ENCODE results near the gene CTNNA3.

The CTNNA3 gene

GRCh38 chr10:67306588-67307205 lies 389.3 kb downstream of the CTNNA3 start:
- peak; percentile 27 for DNase-seq

GRCh38 chr10:67302701-67303100 lies 393.3 kb downstream of the CTNNA3 start:
- no peak for DNase-seq

DNA sequence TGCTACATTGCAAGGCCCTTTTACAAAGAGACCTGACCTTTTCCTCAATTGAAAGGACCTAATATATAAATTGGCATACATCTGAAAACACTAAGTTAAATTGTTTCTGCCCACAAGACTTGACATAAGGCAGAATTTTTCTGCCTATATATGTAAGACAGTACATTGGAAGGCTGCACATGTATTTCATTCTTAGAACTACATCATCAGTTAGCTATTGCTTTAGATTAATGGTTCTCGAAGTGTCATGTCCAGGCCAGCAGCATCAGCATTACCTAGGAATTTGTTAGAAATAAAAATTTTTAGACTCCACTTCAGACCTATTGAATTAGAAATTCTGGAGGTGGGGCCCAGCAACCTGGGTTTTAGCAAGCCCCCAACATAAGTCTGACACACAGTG lies 396.2 kb downstream of the CTNNA3 start:
- no peak for DNase-seq

GRCh38 chr10:67297637-67298181 lies 398.3 kb downstream of the CTNNA3 start:
- DNase-seq = no peak

DNA sequence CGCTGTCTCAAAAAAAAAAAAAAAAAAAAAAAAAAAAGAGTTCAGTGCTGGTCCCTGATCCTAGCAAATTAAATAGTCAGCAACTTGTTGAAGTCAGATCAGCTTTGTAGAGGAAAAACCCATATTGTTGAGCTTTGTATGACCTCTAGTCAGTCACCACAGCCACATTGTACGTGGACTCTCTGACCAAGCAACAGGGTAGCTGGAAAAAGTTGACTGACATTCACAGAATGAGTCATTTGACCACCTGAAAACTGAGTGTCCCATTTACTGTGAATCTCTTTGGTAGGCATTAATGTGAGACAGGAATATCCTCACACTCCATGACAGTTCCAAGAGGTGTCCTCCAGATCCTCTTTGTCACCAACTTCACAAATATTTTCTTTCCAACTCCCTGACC lies 399.1 kb downstream of the CTNNA3 start:
- DNase-seq = no peak

DNA sequence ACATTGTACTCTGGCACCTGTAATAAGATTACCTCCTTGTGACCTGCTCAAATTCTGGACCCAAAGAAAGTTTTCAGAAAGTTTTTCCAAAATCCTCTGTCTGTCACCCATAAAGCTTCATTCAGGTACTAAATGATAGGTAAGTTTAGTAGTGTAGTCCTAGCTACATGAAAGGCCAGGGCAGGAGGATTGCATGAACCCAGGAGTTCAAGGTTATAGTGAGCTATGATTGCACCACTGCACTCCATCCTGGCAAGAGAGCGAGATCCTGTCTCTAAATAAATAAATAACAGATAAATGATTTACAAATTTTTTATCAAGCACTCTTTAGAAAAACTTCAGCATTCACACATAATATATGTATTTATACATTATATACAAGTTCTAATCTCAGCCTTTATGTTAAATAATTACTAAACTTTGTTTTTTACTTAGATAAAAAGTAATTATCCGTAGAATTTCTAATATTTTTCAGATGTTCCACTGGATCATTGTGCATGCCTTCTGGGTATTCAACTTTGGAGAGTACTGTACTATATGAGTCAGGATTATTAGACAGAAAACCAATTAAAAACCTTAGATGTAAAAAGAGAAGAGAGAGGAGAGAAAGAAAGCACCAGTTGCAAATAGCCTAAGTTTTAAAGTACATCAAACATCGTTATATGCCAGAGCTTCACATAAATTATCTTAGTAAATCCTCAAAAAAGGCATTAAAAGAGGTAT lies 407.1 kb downstream of the CTNNA3 start:
- DNase-seq = no peak

- no peak for DNase-seq
Measured at GRCh38 chr10:67284589-67284988, 411.4 kb downstream of the CTNNA3 start.

DNA sequence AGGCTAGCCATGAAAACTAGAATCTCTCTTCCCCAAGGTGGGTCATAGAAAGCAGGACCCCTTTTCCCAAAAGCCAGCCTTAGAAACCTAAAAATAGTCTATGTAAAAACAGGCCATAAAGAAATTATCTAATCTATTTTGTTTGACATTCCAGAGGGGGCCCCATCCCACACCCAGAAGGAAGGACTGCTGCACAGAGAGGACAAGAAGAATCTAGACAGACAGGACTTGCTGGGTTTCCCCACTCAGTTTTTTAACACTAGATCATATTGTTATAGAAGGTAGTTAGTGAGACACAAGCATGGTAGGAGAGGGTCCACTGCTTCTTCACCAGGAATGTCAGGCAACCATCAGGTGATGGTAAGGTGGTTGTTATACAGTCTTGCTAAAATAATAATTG lies 413.1 kb downstream of the CTNNA3 start:
- DNase-seq = no peak

DNA sequence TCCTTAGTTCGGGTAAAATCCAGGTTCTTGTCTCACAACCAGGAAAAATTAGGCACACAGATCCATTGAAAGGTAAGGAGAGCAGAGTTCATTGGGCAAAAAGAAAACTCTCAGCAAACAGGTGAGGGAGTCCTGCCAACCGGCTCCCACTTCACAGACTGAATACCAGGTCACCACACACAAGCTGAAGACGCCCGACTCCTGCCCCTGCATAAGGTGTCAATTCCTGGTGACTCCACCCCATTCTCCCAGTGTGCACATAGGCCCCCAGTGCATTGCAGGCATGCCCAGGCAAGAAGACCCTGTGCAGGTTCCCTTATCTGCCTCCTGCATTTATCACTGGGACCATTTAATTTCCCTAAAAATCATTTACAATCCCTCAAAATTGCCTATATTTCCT lies 415.6 kb downstream of the CTNNA3 start:
- DNase-seq = no peak

GRCh38 chr10:67277402-67277801 lies 418.6 kb downstream of the CTNNA3 start:
- no peak for DNase-seq

DNA sequence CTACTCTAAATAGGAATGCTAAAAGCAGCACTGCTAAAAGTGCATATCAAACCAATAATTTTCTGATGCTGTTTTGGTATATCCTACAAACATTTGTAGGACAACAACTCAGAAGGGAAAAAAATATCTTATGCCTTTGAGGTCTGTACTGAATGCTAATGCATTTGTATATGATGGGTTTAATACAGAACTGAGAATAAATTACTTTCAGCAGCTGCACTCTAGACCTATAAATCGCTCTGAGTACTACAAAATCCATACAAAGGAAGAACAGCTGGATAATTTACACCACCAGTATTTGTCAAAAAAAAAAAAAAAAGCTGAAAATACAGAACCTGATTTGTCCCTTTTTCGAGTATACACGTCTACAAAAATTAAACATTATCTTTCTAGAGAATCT lies 426.2 kb downstream of the CTNNA3 start:
- no peak for DNase-seq

- DNase-seq = no peak
Measured at GRCh38 chr10:67268146-67268545, 427.8 kb downstream of the CTNNA3 start.

- no peak for DNase-seq
Measured at GRCh38 chr10:67262675-67263074, 433.3 kb downstream of the CTNNA3 start.

- DNase-seq = no peak
Measured at GRCh38 chr10:67261300-67261797, 434.6 kb downstream of the CTNNA3 start.

- no peak for DNase-seq
Measured at GRCh38 chr10:67259319-67259929, 436.6 kb downstream of the CTNNA3 start.

- DNase-seq = no peak
Measured at GRCh38 chr10:67257427-67258144, 438.4 kb downstream of the CTNNA3 start.

- no peak for DNase-seq
Measured at GRCh38 chr10:67257018-67257417, 439.0 kb downstream of the CTNNA3 start.

GRCh38 chr10:67250686-67251085 lies 445.3 kb downstream of the CTNNA3 start:
- DNase-seq = no peak

DNA sequence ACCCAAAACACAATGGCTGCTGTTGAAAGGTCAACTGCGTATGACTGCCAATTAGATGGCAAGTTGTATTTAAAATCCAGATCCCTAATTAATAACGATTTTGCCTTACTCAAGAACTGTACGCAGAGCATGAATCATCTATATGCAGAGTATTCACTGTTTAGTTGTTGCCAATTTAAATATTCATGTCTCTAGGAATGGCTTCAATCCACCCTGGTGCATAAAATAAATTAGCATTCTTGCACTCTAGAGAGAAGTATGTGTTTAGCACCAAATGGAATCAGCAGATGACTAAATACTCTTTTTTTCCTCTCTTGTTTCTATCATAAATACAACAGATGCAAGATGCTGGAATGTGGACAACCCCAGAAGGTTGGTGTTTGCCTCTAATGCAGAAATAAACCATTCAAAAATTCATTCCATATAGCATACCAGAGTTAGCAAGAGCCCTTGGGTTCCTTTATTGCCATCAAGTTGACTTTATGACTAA lies 449.9 kb downstream of the CTNNA3 start:
- DNase-seq = no peak

DNA sequence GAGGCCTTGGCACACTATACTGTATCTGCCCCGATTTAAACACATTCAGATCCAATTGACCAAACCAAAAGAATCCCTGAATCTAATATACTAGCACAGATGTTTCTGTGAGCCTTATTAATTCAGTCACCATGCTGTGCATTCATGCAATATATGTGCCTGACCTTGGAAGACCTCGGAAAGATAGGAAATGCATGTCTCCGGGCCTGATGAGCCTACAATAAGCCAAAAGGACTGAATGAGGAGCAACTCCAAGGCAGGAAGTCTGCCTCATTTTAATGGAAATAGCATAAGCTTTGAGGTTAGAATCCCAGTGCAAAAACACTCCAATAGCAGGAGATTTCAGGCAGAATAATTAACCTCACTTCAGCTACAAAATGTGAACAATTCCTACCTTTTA lies 453.5 kb downstream of the CTNNA3 start:
- DNase-seq = no peak

DNA sequence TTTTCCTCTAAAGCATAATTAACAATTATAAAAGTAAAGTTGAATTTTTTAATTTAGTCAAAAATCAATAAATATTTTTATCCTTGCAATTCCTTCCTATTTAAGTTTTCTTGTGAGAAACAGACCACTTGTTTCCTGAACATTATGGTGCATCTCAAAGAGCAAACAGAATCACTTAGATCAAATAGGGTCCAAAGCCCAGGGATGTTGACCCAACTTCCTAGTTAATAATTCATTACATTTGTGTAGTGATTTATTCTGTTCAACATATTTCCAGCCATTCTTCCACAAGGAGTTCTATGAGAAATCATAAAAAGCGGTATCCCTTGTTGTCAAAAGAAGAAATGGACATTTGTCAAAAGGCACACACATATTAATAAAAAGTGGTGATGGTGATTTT lies 454.5 kb downstream of the CTNNA3 start:
- no peak for DNase-seq

- no peak for DNase-seq
Measured at GRCh38 chr10:67239864-67240497, 456.0 kb downstream of the CTNNA3 start.
